HepG2 (cell line): ENCODE measurements around the gene KRT40. TPM values are rescaled to one million over a fixed set of nuclear protein-coding genes. Genes with fewer than 3 reads are reported as not detected.

Experiments
- ATAC-seq: fragments of 200-7000 bp; cut with Tn5 transposase; 3 replicates; pipeline ENCODE4 v1.9.1; 2020; ENCODE audit warnings: mild to moderate bottlenecking, moderate library complexity
- BruUV-seq: library from RNA; stranded (reverse); fragments of 400-500 nt; replicated peaks from 2 replicates; lab custom pipeline; 2021; lab: Mats Ljungman, UMichigan
- CTCF ChIA-PET: fragments of 300-600 bp; formaldehyde crosslinking; extraction: SDS; loops from one replicate; lab custom pipeline; 2021; ENCODE audit warnings: low total read pairs, inconsistent platforms, low intra/inter-chr PET ratio; lab: Yijun Ruan, JAX
- POLR2A ChIA-PET: fragments of 350-600 bp; sonication (Branson Sonifier 250); formaldehyde crosslinking; loops from one replicate; lab custom pipeline; 2020; ENCODE audit warnings: antibody characterized with exemption, inconsistent platforms; lab: Yijun Ruan, JAX
- DNase-seq: peaks from one replicate; pipeline ENCODE4 v3.0.0-alpha.2; 2015; ENCODE audit warnings: low spot score
- FAIRE-seq: peaks from 3 replicates; lab custom pipeline; 2011; peaks lifted over from hg19 to GRCh38; lab: Jason Lieb, UNC
- H2AFZ ChIP-seq: one replicate; pipeline ENCODE4 v1.6.1; 2011; ENCODE audit warnings: low read length, inconsistent platforms
- H3K27ac ChIP-seq: fragments of 300-600 bp; 3 replicates; pipeline ENCODE4 v1.8.0; 2011; ENCODE audit warnings: mixed run types, mild to moderate bottlenecking, mixed read lengths, low read length, inconsistent platforms; ENCODE audit not compliant: insufficient read depth; ENCODE audit errors: extremely low read length
- H3K27me3 ChIP-seq, 2 experiments: fragments of 200-600 bp in 1 of 2; 2 replicates in 1 of 2; 3 replicates in 1 of 2; pipeline versions ENCODE4 v1.6.0 to v1.8.0; 2011; ENCODE audit warnings: low read length in 2 of 2, mild to moderate bottlenecking in 2 of 2, moderate library complexity in 2 of 2, inconsistent platforms in 1 of 2; ENCODE audit not compliant: insufficient read depth in 2 of 2, control insufficient read depth in 1 of 2
- H3K36me3 ChIP-seq, 2 experiments: fragments of 200-600 bp in 1 of 2; replicated peaks in 1 of 2; 2 replicates in 1 of 2; 3 replicates in 1 of 2; pipeline versions ENCODE4 v1.5.1 to v1.8.0; 2011; ENCODE audit warnings: low read length in 2 of 2, inconsistent platforms in 1 of 2; ENCODE audit not compliant: insufficient read depth in 2 of 2, control insufficient read depth in 1 of 2
- H3K4me1 ChIP-seq: 2 replicates; pipeline ENCODE4 v1.5.1; 2012; ENCODE audit warnings: low read length, inconsistent platforms; ENCODE audit not compliant: insufficient read depth
- H3K4me2 ChIP-seq: 2 replicates; pipeline ENCODE4 v1.6.0; 2011; ENCODE audit warnings: low read depth, low read length, inconsistent platforms
- H3K4me3 ChIP-seq, 3 experiments: fragments of 200-600 bp in 1 of 3; sonication (generic), shearing (Covaris generic) in 1 of 3; replicated peaks in 1 of 3; 2 replicates each; pipeline ENCODE4 v1.5.1; 2011 to 2016; ENCODE audit warnings: low read length in 3 of 3, inconsistent platforms in 2 of 3, low read depth in 2 of 3, mild to moderate bottlenecking in 2 of 3, control low read depth in 1 of 3, mixed read lengths in 1 of 3; ENCODE audit not compliant: insufficient read depth in 1 of 3
- H3K79me2 ChIP-seq: one replicate; pipeline ENCODE4 v1.6.1; 2011; ENCODE audit warnings: low read length, inconsistent platforms; ENCODE audit not compliant: insufficient read depth
- H3K9ac ChIP-seq: 2 replicates; pipeline ENCODE4 v1.6.0; 2011; ENCODE audit warnings: mild to moderate bottlenecking, low read depth, low read length, inconsistent platforms; ENCODE audit not compliant: insufficient read depth
- H3K9me3 ChIP-seq: 2 replicates; pipeline ENCODE4 v1.5.1; 2012; ENCODE audit warnings: mild to moderate bottlenecking, low read length
- H4K20me1 ChIP-seq: 2 replicates; pipeline ENCODE4 v1.6.0; 2011; ENCODE audit warnings: inconsistent platforms, mild to moderate bottlenecking, low read length, moderate library complexity; ENCODE audit not compliant: insufficient read depth
- ATAD3A ChIP-seq: sonication (generic); formaldehyde crosslinking; IDR thresholded peaks from 2 replicates; pipeline ENCODE4 v1.4.0; 2020; ENCODE audit warnings: missing genetic modification reagents
- ELF3 ChIP-seq: IDR thresholded peaks from 2 replicates; pipeline ENCODE4 v1.6.1; 2016; ENCODE audit warnings: missing genetic modification reagents, missing compliant biosample characterization
- GLMP ChIP-seq: sonication (generic); formaldehyde crosslinking; IDR thresholded peaks from 2 replicates; pipeline ENCODE4 v1.9.0; 2021; ENCODE audit warnings: missing genetic modification reagents, mild to moderate bottlenecking, borderline replicate concordance
- MAX ChIP-seq: IDR thresholded peaks from 2 replicates; pipeline ENCODE4 v1.6.1; 2012; ENCODE audit warnings: inconsistent platforms
- SALL1 ChIP-seq: sonication (generic); formaldehyde crosslinking; IDR thresholded peaks from 2 replicates; pipeline ENCODE4 v1.8.0; 2022; ENCODE audit warnings: mild to moderate bottlenecking, missing genetic modification reagents
- SNAPC5 ChIP-seq: sonication (generic); formaldehyde crosslinking; IDR thresholded peaks from 2 replicates; pipeline ENCODE4 v1.8.1; 2023; ENCODE audit warnings: mild to moderate bottlenecking, missing genetic modification reagents, borderline replicate concordance
- THRA ChIP-seq: sonication (generic); formaldehyde crosslinking; IDR thresholded peaks from 2 replicates; pipeline ENCODE4 v1.4.0; 2020; ENCODE audit warnings: missing genetic modification reagents, borderline replicate concordance
- WGBS: methylation state at CpG from one replicate; pipeline ENCODE4 v1.1.6; 2017; ENCODE audit warnings: low lambda C conversion rate; 5-methylcytosine and 5-hydroxymethylcytosine counted together
- in situ Hi-C: cut with HindIII; loops from 2 replicates; pipeline ENCODE4 v1.10.0; 2017; ENCODE audit warnings: low pct_unique_long_range_greater_than_20kb; ENCODE audit not compliant: extremely low pct_ligation_motif_present
- intact Hi-C: fragments of 100-400 bp; cut with micrococcal nuclease; formaldehyde crosslinking; loops from one replicate; pipeline ENCODE4 v1.10.0; 2022; ENCODE audit not compliant: unreplicated experiment
- polyA plus RNA-seq, 8 experiments: library from polyadenylated mRNA; depleted of rRNA in 3 of 8; stranded (reverse) in 7 of 8; unstranded in 1 of 8; fragments of >200 nt; fragmentation: Illumina TruSeq in 4 of 8; extraction: Trizol in 4 of 8; gene quantifications; 2 replicates each; pipeline versions ENCODE4 v1.2.1 to v1.2.3, GENCODE V29; 2011 to 2016; ENCODE audit warnings: low read depth in 4 of 8, missing spikeins in 1 of 8, mixed read lengths in 1 of 8; ENCODE audit not compliant: insufficient read depth in 1 of 8
- total RNA-seq, 5 experiments: library from RNA; depleted of rRNA; stranded (reverse); fragments of >200 nt; fragmentation: Illumina TruSeq; extraction: Trizol; gene quantifications; 2 replicates each; pipeline ENCODE4 v1.2.3, GENCODE V29; 2016; ENCODE audit warnings: low read depth in 1 of 5

The KRT40 gene
- total and polyA plus RNA-seq, 2 of the 13 experiments (the other 11 are each of a cell fraction or from before 2014, with no cell fraction given), result not detected

DNA sequence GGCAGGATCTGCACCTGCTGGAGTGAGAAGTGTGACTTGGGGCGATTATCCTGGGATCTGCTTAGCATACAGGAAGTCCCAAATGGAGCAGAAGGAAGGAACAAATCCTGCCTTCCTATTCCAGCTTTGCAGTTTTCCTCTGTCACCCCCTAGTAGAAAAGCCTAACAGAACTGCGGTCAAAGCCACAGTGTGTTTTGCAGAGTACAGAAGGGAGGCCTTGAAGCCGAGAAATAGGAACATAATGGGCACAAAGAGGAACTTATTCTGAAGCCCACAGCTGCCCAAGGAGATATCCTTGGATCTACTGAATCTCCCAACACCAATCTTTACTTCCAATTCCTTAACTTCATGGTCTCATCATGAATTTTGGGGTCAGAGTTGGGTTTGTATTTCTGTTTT, 34.4 kb upstream of the KRT40 start:
- 94% methylated on average over 3 of the region's 3 CpGs for WGBS
- H4K20me1 ChIP-seq, result no peaks in the 10 kb centered on the region
- H3K9me3 ChIP-seq, result no peaks in the 10 kb centered on the region; the same call in 1 of the 2 replicates
- H3K4me1 ChIP-seq, result peaks cover 36% of the 10 kb centered on the region
- H3K27me3 ChIP-seq, result no peaks in the 10 kb centered on the region
- in situ Hi-C loops, result no loop called here
- H3K4me3 ChIP-seq, result no peak overlapping the region
- H3K4me2 ChIP-seq, result no peak overlapping the region
- no peak overlapping the region for H3K27ac ChIP-seq
- TF ChIP-seq GLMP (CRISPR knock-in tag) (no peak), ATAD3A (no peak), THRA (CRISPR knock-in tag) (no peak)
- intact Hi-C loops, result no loop called here
- DNase-seq (no peak), ATAC-seq (no peak), FAIRE-seq (no peak)
- CTCF ChIA-PET, result no interaction called here
- no peaks in the 10 kb centered on the region for H3K36me3 ChIP-seq
- H3K79me2 ChIP-seq, result no peaks in the 10 kb centered on the region
- POLR2A ChIA-PET, result interaction anchor here (1.1 kb wide), 1 partner anchor 61 kb away, joined by 4 read pairs; no protein-coding TSS in a partner anchor
- no TSS peak for BruUV-seq
- H2AFZ ChIP-seq, result peak overlapping the region; percentile 32
- H3K9ac ChIP-seq, result no peak overlapping the region

- ATAC-seq (peak; percentile 80), FAIRE-seq (no peak), DNase-seq (peak; percentile 72)
- peak overlapping the region; percentile 45; the same call in 1 of the 2 replicates for H3K9ac ChIP-seq
- no peaks in the 10 kb centered on the region for H3K27me3 ChIP-seq
- H3K79me2 ChIP-seq, result no peaks in the 10 kb centered on the region
- H3K9me3 ChIP-seq, result no peaks in the 10 kb centered on the region; the same call in 1 of the 2 replicates
- ChIA-PET POLR2A (no interaction called here), CTCF (no interaction called here)
- peak overlapping the region; percentile 19 for H3K27ac ChIP-seq
- WGBS, result 49% methylated on average over 13 of the region's 13 CpGs
- H3K4me3 ChIP-seq, result no peak overlapping the region; a peak in 1 of 6 replicates
- intact Hi-C loops, result no loop called here
- peaks cover 43% of the 10 kb centered on the region for H3K4me1 ChIP-seq
- peak overlapping the region; percentile 59 for H3K4me2 ChIP-seq
- in situ Hi-C loops, result no loop called here
- BruUV-seq, result no TSS peak
- H2AFZ ChIP-seq, result peak overlapping the region; percentile 70
- no peaks in the 10 kb centered on the region for H4K20me1 ChIP-seq
- no peaks in the 10 kb centered on the region for H3K36me3 ChIP-seq
- peak; percentile 40; the same call in 1 of the 2 replicates for TF ChIP-seq SALL1 (CRISPR knock-in tag)
- TF ChIP-seq MAX, result 0 out of 2 replicates have a peak, but pooled peaks have one; percentile 34
- TF ChIP-seq ELF3 (CRISPR knock-in tag), result peak; percentile 23; the same call in 1 of the 2 replicates
- TF ChIP-seq SNAPC5, result no peak
- no peak for TF ChIP-seq THRA (CRISPR knock-in tag)
These were observed 32.6 kb upstream of the KRT40 start for GRCh38 chr17:41016578-41017215.
